WERI-Rb-1 (cell line): ENCODE results near the gene MSANTD7.

Source experiments
- DNase-seq: peaks from one replicate; pipeline ENCODE4 v3.0.0-alpha.2; 2020
- H3K27ac ChIP-seq: fragments of 250-450 bp; sonication (Bioruptor Pico); 2 replicates; pipeline ENCODE4 v1.5.1; 2020; ENCODE audit warnings: mild to moderate bottlenecking, moderate library complexity
- H3K27me3 ChIP-seq: fragments of 250-450 bp; sonication (Bioruptor Pico); 2 replicates; pipeline ENCODE4 v1.5.1; 2021; ENCODE audit warnings: mild to moderate bottlenecking, low read depth, moderate library complexity; ENCODE audit not compliant: insufficient read depth, severe bottlenecking
- H3K36me3 ChIP-seq: fragments of 250-450 bp; sonication (Bioruptor Pico); 2 replicates; pipeline ENCODE4 v1.5.1; 2020; ENCODE audit warnings: mild to moderate bottlenecking, moderate library complexity
- H3K4me3 ChIP-seq: 2 replicates; pipeline ENCODE4 v1.5.1; 2011; ENCODE audit warnings: low read depth, mild to moderate bottlenecking, control low read depth, low read length
- H3K9me3 ChIP-seq: fragments of 250-450 bp; sonication (Bioruptor Pico); 2 replicates; pipeline ENCODE4 v1.5.1; 2021; ENCODE audit warnings: mild to moderate bottlenecking, moderate library complexity; ENCODE audit not compliant: severe bottlenecking
- CTCF ChIP-seq: IDR thresholded peaks from 2 replicates; pipeline ENCODE4 v1.5.1; 2011; ENCODE audit warnings: low read depth, mild to moderate bottlenecking, control low read depth, inconsistent platforms, low read length

MSANTD7 gene

GRCh38 chr10:14820775-14821154 lies 17.3 kb upstream of the MSANTD7 start:
- no peak for DNase-seq
- no peaks in the 10 kb centered on the region for H3K9me3 ChIP-seq
- H3K27me3 ChIP-seq = no peaks in the 10 kb centered on the region
- H3K27ac ChIP-seq = no peak overlapping the region
- H3K36me3 ChIP-seq = no peaks in the 10 kb centered on the region
- no peak for TF ChIP-seq CTCF
- no peak overlapping the region for H3K4me3 ChIP-seq

- TF ChIP-seq CTCF = no peak
- H3K27me3 ChIP-seq = no peaks in the 10 kb centered on the region
- no peak for DNase-seq
- H3K36me3 ChIP-seq = no peaks in the 10 kb centered on the region
- no peak overlapping the region for H3K4me3 ChIP-seq
- no peaks in the 10 kb centered on the region for H3K9me3 ChIP-seq
- no peak overlapping the region for H3K27ac ChIP-seq
Observed at GRCh38 chr10:14821635-14822375, 16.3 kb upstream of the MSANTD7 start.

GRCh38 chr10:14822879-14823755 lies 15.0 kb upstream of the MSANTD7 start:
- DNase-seq = no peak
- H3K27ac ChIP-seq = no peak overlapping the region

GRCh38 chr10:14823966-14824365 lies 14.1 kb upstream of the MSANTD7 start:
- H3K27ac ChIP-seq = no peak overlapping the region
- DNase-seq = no peak
- TF ChIP-seq CTCF = no peak
- no peaks in the 10 kb centered on the region for H3K9me3 ChIP-seq
- H3K27me3 ChIP-seq = no peaks in the 10 kb centered on the region
- no peaks in the 10 kb centered on the region for H3K36me3 ChIP-seq
- H3K4me3 ChIP-seq = no peak overlapping the region

More at GRCh38 chr10:14822879-14823755, 15.0 kb upstream of the MSANTD7 start:
- Histone ChIP-seq H3K9me3 (no peaks in the 10 kb centered on the region), H3K27me3 (no peaks in the 10 kb centered on the region), H3K36me3 (no peaks in the 10 kb centered on the region), H3K4me3 (no peak overlapping the region)
- peak; percentile 34; the same call in 1 of the 2 replicates for TF ChIP-seq CTCF

GRCh38 chr10:14826076-14826829 lies 11.9 kb upstream of the MSANTD7 start:
- no peaks in the 10 kb centered on the region for H3K36me3 ChIP-seq
- no peak for TF ChIP-seq CTCF
- H3K27ac ChIP-seq = no peak overlapping the region
- H3K4me3 ChIP-seq = no peak overlapping the region
- no peaks in the 10 kb centered on the region for H3K9me3 ChIP-seq
- no peak for DNase-seq
- no peaks in the 10 kb centered on the region for H3K27me3 ChIP-seq
